ENCODE data around the gene DLGAP4. TPM values are rescaled to one million over a fixed set of nuclear protein-coding genes. Genes with fewer than 3 reads are reported as not detected.

Gene DLGAP4
- total and polyA plus RNA-seq, 9 donors, result 13.0 to 63.9 (median 52.2) TPM

- no peaks in the 10 kb centered on the region for H3K4me1 ChIP-seq (ENCODE audit: control insufficient read depth, insufficient read depth, low read length)
- WGBS (ENCODE audit: insufficient coverage), result no CpG with 5 or more reads among the region's 12 CpGs
- H3K27me3 ChIP-seq (ENCODE audit: control insufficient read depth, insufficient read depth, low read length), result peaks cover 9% of the 10 kb centered on the region
Measured at GRCh38 chr20:36367907-36368799, 62.0 kb downstream of the DLGAP4 start.

GRCh38 chr20:36368869-36369268 lies 62.7 kb downstream of the DLGAP4 start:
- no peaks in the 10 kb centered on the region for H3K36me3 ChIP-seq (ENCODE audit: control insufficient read depth, insufficient read depth, low read length)
- WGBS (ENCODE audit: insufficient coverage), result 71% methylated on average over 9 of the region's 14 CpGs

More at GRCh38 chr20:36367907-36368799, 62.0 kb downstream of the DLGAP4 start:
- H3K4me3 ChIP-seq (ENCODE audit: low read length), result no peak overlapping the region
- no peaks in the 10 kb centered on the region for H3K36me3 ChIP-seq (ENCODE audit: control insufficient read depth, insufficient read depth, low read length)
- no peak for DNase-seq
- no peaks in the 10 kb centered on the region for H3K9me3 ChIP-seq (replicated peaks; ENCODE audit: control insufficient read depth, low read depth, low read length)
- H3K27ac ChIP-seq (ENCODE audit: low read length), result no peak overlapping the region

GRCh38 chr20:36369739-36370138 lies 63.6 kb downstream of the DLGAP4 start:
- Histone ChIP-seq H3K4me3 (ENCODE audit: low read length) (no peak overlapping the region), H3K36me3 (ENCODE audit: control insufficient read depth, insufficient read depth, low read length) (no peaks in the 10 kb centered on the region), H3K9me3 (replicated peaks; ENCODE audit: control insufficient read depth, low read depth, low read length) (no peaks in the 10 kb centered on the region), H3K27ac (ENCODE audit: low read length) (no peak overlapping the region), H3K4me1 (ENCODE audit: control insufficient read depth, insufficient read depth, low read length) (no peaks in the 10 kb centered on the region), H3K27me3 (ENCODE audit: control insufficient read depth, insufficient read depth, low read length) (peaks cover 13% of the 10 kb centered on the region)
- no peak for DNase-seq
- WGBS (ENCODE audit: insufficient coverage), result no CpG with 5 or more reads among the region's 3 CpGs

More at GRCh38 chr20:36368869-36369268, 62.7 kb downstream of the DLGAP4 start:
- no peak for DNase-seq
- H3K27me3 ChIP-seq (ENCODE audit: control insufficient read depth, insufficient read depth, low read length), result peaks cover 9% of the 10 kb centered on the region
- H3K9me3 ChIP-seq (replicated peaks; ENCODE audit: control insufficient read depth, low read depth, low read length), result no peaks in the 10 kb centered on the region
- no peak overlapping the region for H3K4me3 ChIP-seq (ENCODE audit: low read length)
- H3K27ac ChIP-seq (ENCODE audit: low read length), result no peak overlapping the region
- H3K4me1 ChIP-seq (ENCODE audit: control insufficient read depth, insufficient read depth, low read length), result no peaks in the 10 kb centered on the region

- no peaks in the 10 kb centered on the region for H3K4me1 ChIP-seq (ENCODE audit: control insufficient read depth, insufficient read depth, low read length)
- no peak for DNase-seq
- no peak overlapping the region for H3K4me3 ChIP-seq (ENCODE audit: low read length)
- no peak overlapping the region for H3K27ac ChIP-seq (ENCODE audit: low read length)
- no peaks in the 10 kb centered on the region for H3K36me3 ChIP-seq (ENCODE audit: control insufficient read depth, insufficient read depth, low read length)
- WGBS (ENCODE audit: insufficient coverage), result 67% methylated on average over 5 of the region's 15 CpGs
- peaks cover 16% of the 10 kb centered on the region for H3K27me3 ChIP-seq (ENCODE audit: control insufficient read depth, insufficient read depth, low read length)
- H3K9me3 ChIP-seq (replicated peaks; ENCODE audit: control insufficient read depth, low read depth, low read length), result no peaks in the 10 kb centered on the region
Measured at GRCh38 chr20:36370991-36371790, 65.1 kb downstream of the DLGAP4 start.

- Histone ChIP-seq H3K4me1 (ENCODE audit: control insufficient read depth, insufficient read depth, low read length) (no peaks in the 10 kb centered on the region), H3K36me3 (ENCODE audit: control insufficient read depth, insufficient read depth, low read length) (no peaks in the 10 kb centered on the region), H3K27me3 (ENCODE audit: control insufficient read depth, insufficient read depth, low read length) (peaks cover 11% of the 10 kb centered on the region), H3K27ac (ENCODE audit: low read length) (no peak overlapping the region), H3K4me3 (ENCODE audit: low read length) (no peak overlapping the region), H3K9me3 (replicated peaks; ENCODE audit: control insufficient read depth, low read depth, low read length) (no peaks in the 10 kb centered on the region)
- DNase-seq, result no peak
- WGBS (ENCODE audit: insufficient coverage), result 64% methylated on average over 2 of the region's 7 CpGs
Measured at GRCh38 chr20:36372666-36373065, 66.5 kb downstream of the DLGAP4 start.

- Histone ChIP-seq H3K27me3 (ENCODE audit: control insufficient read depth, insufficient read depth, low read length) (peaks cover 11% of the 10 kb centered on the region), H3K9me3 (replicated peaks; ENCODE audit: control insufficient read depth, low read depth, low read length) (no peaks in the 10 kb centered on the region), H3K4me3 (ENCODE audit: low read length) (no peak overlapping the region), H3K27ac (ENCODE audit: low read length) (no peak overlapping the region), H3K36me3 (ENCODE audit: control insufficient read depth, insufficient read depth, low read length) (no peaks in the 10 kb centered on the region), H3K4me1 (ENCODE audit: control insufficient read depth, insufficient read depth, low read length) (no peaks in the 10 kb centered on the region)
- WGBS (ENCODE audit: insufficient coverage), result no CpG with 5 or more reads among the region's 1 CpG
- no peak for DNase-seq
Measured at GRCh38 chr20:36373089-36373488, 67.0 kb downstream of the DLGAP4 start.

- no peak for DNase-seq
- H3K27me3 ChIP-seq (ENCODE audit: control insufficient read depth, insufficient read depth, low read length), result peaks cover 11% of the 10 kb centered on the region
- H3K4me1 ChIP-seq (ENCODE audit: control insufficient read depth, insufficient read depth, low read length), result no peaks in the 10 kb centered on the region
- H3K4me3 ChIP-seq (ENCODE audit: low read length), result no peak overlapping the region
- H3K36me3 ChIP-seq (ENCODE audit: control insufficient read depth, insufficient read depth, low read length), result no peaks in the 10 kb centered on the region
- 77% methylated on average over 3 of the region's 4 CpGs for WGBS (ENCODE audit: insufficient coverage)
- H3K9me3 ChIP-seq (replicated peaks; ENCODE audit: control insufficient read depth, low read depth, low read length), result no peaks in the 10 kb centered on the region
- no peak overlapping the region for H3K27ac ChIP-seq (ENCODE audit: low read length)
Measured at GRCh38 chr20:36374995-36375394, 68.9 kb downstream of the DLGAP4 start.

- Histone ChIP-seq H3K4me1 (ENCODE audit: control insufficient read depth, insufficient read depth, low read length) (no peaks in the 10 kb centered on the region), H3K9me3 (replicated peaks; ENCODE audit: control insufficient read depth, low read depth, low read length) (no peaks in the 10 kb centered on the region), H3K4me3 (ENCODE audit: low read length) (no peak overlapping the region), H3K36me3 (ENCODE audit: control insufficient read depth, insufficient read depth, low read length) (no peaks in the 10 kb centered on the region), H3K27ac (ENCODE audit: low read length) (no peak overlapping the region), H3K27me3 (ENCODE audit: control insufficient read depth, insufficient read depth, low read length) (peaks cover 11% of the 10 kb centered on the region)
- no peak for DNase-seq
- 65% methylated on average over 19 of the region's 22 CpGs for WGBS (ENCODE audit: insufficient coverage)
Measured at GRCh38 chr20:36377348-36378326, 71.5 kb downstream of the DLGAP4 start.

- peaks cover 11% of the 10 kb centered on the region for H3K27me3 ChIP-seq (ENCODE audit: control insufficient read depth, insufficient read depth, low read length)
Measured at GRCh38 chr20:36378686-36379085, 72.5 kb downstream of the DLGAP4 start.

More at GRCh38 chr20:36378686-36379085, 72.5 kb downstream of the DLGAP4 start:
- Histone ChIP-seq H3K27ac (ENCODE audit: low read length) (no peak overlapping the region), H3K4me3 (ENCODE audit: low read length) (no peak overlapping the region), H3K9me3 (replicated peaks; ENCODE audit: control insufficient read depth, low read depth, low read length) (no peaks in the 10 kb centered on the region), H3K4me1 (ENCODE audit: control insufficient read depth, insufficient read depth, low read length) (no peaks in the 10 kb centered on the region), H3K36me3 (ENCODE audit: control insufficient read depth, insufficient read depth, low read length) (no peaks in the 10 kb centered on the region)
- no peak for DNase-seq
- WGBS (ENCODE audit: insufficient coverage), result 77% methylated on average over 9 of the region's 9 CpGs

All from muscle of leg (tissue), 11 donors.